PFSK-1 (cell line): Measurements from ENCODE around the gene CLIC3.

Source experiments
- FOXP2 ChIP-seq: optimal IDR thresholded peaks from 2 replicates; pipeline ENCODE3; 2011; ENCODE audit warnings: borderline replicate concordance, control low read depth, inconsistent platforms; ENCODE audit not compliant: insufficient read depth; ENCODE audit errors: extremely low read length, extremely low read depth
- POLR2AphosphoS5 ChIP-seq: IDR thresholded peaks from 2 replicates; pipeline ENCODE4 v1.6.1; 2012; ENCODE audit warnings: low read depth, mild to moderate bottlenecking, control low read depth, low read length, moderate library complexity
- REST ChIP-seq, 2 experiments: IDR thresholded peaks; 2 replicates each; pipeline versions ENCODE4 v1.6.1 to v1.8.0; 2011 to 2012; ENCODE audit warnings: low read depth in 2 of 2, low read length in 2 of 2, control low read depth in 1 of 2, inconsistent platforms in 1 of 2, mild to moderate bottlenecking in 1 of 2, moderate library complexity in 1 of 2; ENCODE audit not compliant: insufficient read depth in 1 of 2
- SIN3A ChIP-seq: IDR thresholded peaks from 2 replicates; pipeline ENCODE4 v1.6.1; 2012; ENCODE audit warnings: mild to moderate bottlenecking, low read length, moderate library complexity, borderline replicate concordance; ENCODE audit not compliant: insufficient read depth
- TAF1 ChIP-seq: IDR thresholded peaks from 2 replicates; pipeline ENCODE4 v1.6.1; 2012; ENCODE audit warnings: low read length, control low read depth, borderline replicate concordance; ENCODE audit not compliant: insufficient read depth

The CLIC3 gene

GRCh38 chr9:136970361-136970760 lies 26.0 kb downstream of the CLIC3 start:
- TF ChIP-seq TAF1 (no peak), FOXP2 (no peak), POLR2AphosphoS5 (no peak), SIN3A (no peak), REST (IDR thresholded peaks at IDR 0.05; ENCODE audit: insufficient read depth in 1 of 2, low read depth in 2 of 2, low read length in 2 of 2) (no peak)

GRCh38 chr9:136969774-136970173 lies 26.6 kb downstream of the CLIC3 start:
- TF ChIP-seq FOXP2, result no peak
- TF ChIP-seq TAF1, result no peak
- TF ChIP-seq SIN3A, result no peak
- TF ChIP-seq POLR2AphosphoS5, result no peak
- no peak for TF ChIP-seq REST (IDR thresholded peaks at IDR 0.05; ENCODE audit: insufficient read depth in 1 of 2, low read depth in 2 of 2, low read length in 2 of 2)

- no peak for TF ChIP-seq SIN3A
- no peak for TF ChIP-seq TAF1
- no peak for TF ChIP-seq POLR2AphosphoS5
- no peak for TF ChIP-seq REST (IDR thresholded peaks at IDR 0.05; ENCODE audit: insufficient read depth in 1 of 2, low read depth in 2 of 2, low read length in 2 of 2)
- TF ChIP-seq FOXP2, result no peak
Measured at GRCh38 chr9:136969150-136969549, 27.2 kb downstream of the CLIC3 start.

- no peak for TF ChIP-seq TAF1
- TF ChIP-seq FOXP2, result no peak
- no peak for TF ChIP-seq SIN3A
- no peak for TF ChIP-seq POLR2AphosphoS5
- no peak for TF ChIP-seq REST (IDR thresholded peaks at IDR 0.05; ENCODE audit: insufficient read depth in 1 of 2, low read depth in 2 of 2, low read length in 2 of 2)
Measured at GRCh38 chr9:136968333-136969127, 27.8 kb downstream of the CLIC3 start.
